ENCODE measurements around the gene BRAT1.
"Not testable (repeated sequence)": the region's sequence is repeated elsewhere in the genome, so short reads cannot be mapped to it uniquely, and the experiment has no call there.

BRAT1 gene

DNA sequence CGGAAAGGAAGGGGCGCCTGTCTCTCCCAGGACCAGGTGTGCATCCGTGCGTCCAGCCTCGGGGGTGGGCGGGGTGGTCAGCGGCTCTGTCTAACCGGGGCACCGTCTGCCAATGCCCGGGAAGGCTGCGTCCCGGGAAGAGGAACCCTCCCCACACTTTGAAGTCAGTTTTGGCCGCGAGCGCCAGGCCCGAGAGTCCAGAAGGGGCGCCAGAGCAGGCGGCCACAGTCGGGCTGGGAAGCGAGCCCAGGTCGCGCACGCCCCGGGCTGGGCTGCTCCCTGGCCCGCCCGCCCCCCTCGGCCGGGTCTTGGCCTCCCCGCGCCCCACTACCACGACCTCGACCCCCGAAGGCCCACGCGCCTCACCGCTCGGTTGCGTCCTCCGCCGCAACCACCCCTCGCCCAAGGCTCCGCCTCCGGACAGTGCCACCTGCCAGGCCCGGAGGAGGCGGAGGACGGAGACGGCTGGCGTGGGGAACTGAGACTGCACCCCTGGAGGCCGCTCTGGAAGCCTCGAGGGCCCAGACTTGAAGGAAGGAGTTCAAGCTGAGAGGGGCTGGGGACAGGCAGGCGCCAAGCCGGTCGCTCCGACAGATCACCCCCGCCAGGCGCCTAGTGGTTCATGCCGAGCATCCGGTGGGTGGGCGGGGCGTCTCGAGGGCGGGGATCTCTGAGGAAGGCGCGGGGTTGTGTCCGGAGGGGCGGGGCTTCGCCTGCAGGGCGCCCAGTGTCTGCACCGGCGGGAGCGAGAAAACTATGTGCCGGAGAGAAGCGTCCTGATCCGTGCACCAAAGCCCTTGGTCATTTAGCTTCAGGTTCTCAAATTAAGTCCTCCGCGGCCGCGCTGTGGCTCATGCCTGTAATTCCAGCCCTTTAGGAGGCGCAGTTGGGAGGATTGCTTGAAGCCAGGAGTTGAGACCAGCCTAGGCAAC lies at the start of gene BRAT1:
BRAT1 (minus strand) TSS at position 404 of the 932 bp plus-strand sequence. CDS start 1,093 bp downstream, outside the sequence.
- DNase-seq (ENCODE audit: low read depth), result peak; percentile 78

DNA sequence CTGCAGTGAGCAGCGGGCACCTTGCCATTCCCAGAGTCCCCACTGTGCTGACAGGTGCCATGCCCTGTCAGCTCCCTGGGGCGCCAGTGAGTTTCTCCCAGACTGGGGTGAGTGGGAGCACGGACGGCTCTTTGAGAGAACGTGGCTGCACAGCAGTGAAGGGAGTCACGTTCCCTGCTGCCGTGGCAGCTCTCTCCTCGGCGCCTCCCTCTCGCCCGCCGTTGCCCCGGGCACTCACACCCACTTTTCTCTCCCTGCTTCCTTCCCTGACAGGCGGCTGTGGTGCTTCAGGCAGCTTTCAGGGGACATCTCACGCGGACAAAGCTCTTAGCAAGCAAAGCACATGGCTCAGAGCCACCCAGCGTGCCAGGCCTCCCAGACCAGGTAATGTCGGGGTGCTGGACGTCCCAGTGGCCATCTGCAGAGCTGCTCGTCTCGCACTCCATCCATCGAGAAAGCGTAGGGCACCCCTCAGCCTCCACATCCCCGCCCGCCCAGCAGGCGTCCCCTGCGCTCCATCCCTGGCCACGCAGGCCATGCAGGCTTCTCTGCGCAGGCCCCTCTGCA lies 49.4 kb upstream of the BRAT1 start:
- DNase-seq (ENCODE audit: low read depth), result no peak

DNA sequence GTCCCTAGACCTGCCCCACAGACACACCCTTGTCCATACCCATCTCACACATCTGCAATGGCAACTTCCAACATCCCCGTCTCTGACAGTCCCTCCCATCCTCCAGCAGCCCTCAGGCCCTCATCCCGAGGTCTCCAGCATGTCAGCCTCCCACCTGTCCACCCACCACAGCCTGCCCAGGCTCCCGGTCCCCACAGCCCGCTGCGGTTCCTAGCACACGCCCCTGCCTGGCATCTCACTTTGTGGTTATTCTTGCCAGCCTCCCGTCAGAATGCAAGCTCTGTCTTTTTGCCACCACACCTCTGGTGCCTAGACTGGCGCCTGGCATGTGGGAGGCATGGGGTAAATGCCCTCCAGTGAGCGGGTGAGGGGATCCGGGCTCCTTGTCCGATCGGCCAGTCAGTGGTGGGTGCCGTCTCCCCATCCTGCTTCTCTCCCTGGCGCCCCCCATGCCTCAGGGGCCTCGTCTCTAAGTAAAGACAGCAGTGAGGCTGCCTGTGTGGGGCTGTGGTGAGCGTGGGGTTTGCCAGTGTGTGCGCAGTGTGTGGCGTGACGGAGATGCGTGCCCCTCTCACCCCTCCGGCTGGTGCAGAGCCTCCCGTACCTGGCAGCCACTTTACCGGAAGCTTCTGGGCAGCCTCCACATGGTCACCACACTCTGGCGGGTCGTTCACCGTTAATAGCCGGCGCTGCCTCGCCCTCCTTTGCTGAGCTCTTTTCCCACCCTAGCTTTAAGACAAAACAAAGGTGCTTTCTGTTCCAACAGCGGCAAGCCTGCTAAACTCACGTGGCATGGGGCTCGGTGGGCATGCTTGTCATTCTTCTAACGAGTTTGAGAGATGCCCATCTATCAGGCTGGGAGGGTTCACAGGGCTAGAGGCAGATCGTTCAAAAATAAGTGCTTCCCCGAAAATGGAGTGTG lies 48.0 kb upstream of the BRAT1 start:
- no peak for DNase-seq (ENCODE audit: low read depth)

DNA sequence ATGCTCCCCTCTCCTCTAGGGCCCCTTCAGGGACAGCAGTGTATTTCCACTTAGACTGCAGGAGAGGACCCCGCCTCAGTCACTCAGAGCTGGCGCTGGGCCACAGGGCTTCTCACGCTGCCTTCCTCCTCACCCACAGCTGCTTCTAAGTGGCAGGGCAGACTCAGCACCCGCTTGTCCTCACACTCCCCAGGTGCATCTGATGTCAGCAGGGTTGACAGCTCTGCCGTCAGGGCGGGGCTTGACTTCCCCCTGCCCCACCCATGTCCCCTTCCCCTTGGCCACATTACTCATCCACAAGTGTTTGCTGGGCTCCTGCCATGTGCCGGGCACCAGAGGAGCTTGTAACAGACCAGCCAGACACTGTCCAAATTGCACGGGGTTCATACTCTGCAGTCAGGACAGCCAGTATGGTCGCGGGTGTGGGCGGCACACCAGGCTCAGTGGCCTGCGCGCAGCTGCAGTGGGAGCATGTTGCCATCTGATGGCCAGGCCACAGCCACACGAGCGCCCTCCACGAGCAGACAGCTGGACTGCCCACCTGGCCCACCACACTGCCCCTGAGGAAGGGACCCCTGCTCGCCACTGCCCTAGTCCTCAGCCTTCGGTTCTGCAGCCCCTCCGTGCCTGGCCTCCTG lies 47.2 kb upstream of the BRAT1 start:
- no peak for DNase-seq (ENCODE audit: low read depth)

DNA sequence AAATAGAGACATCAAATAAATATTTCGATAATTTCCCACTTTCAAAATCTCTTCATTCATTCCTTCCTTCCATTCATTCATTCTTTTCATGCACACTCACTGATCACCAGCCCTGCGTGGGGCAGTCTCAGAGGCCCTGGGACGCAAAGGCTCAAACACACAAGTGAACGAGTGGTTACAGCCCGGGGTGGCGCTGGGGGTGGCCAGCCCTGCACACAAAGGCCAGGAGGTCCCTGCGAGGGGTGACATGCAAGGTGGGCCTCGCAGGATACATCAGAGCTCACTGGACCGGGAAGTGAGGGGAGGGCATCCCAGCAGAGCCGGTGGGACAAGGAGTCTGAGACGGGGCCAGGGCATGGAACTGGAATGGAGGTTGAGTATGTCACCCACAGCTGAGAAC lies 46.6 kb upstream of the BRAT1 start:
- DNase-seq (ENCODE audit: low read depth), result no peak

DNA sequence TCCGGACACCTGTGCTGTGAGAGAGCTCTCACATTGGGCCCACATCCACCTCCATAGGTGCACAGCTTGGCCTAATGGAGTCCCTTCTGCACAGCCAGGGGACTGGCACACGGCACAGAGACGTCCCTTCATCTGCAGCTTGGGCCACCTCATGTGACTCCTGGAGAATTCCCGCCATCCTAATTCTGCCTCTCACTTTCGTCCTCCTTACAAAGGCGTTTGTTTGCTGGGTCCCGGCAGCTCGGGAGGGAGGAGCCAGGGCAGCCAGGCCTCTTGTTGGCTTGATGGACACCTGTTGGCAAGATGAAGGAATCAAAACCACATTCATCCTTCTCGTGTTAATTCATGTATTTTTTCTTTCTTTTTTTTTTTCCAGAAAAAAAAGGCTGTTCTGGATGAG lies 45.7 kb upstream of the BRAT1 start:
- no peak for DNase-seq (ENCODE audit: low read depth)

DNA sequence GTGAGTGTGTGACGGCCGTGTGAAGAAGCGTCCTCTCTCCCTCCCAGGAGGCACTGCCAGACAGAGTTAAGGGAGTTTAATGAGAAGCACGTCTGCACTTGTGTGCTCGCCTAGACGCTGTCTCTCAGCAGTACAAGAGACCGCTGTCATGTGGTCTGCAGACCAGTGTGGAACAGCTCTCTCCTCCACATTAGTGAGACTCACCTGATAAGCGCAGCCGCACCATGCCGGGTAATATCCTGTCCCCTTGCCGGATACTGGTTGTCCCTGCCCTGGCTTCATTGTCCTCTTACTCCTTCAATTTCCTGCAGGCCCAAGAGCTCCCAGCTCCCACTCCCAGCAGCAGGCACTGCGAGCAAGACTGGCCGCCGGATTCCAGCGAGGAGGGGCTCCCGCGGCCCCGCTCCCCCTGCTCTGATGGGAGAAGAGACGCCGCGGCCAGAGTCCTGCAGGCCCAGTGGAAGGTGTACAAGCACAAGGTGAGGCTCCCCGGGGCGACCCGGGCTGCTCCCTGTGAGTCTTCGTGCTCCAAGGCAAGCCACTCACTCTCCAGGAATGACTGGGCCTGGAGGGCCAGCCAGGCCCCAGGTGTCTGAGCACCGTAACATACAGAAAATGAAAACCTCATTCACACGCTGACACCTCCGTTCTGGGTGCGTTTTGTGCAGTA lies 43.0 kb upstream of the BRAT1 start:
- DNase-seq (ENCODE audit: low read depth), result no peak

DNA sequence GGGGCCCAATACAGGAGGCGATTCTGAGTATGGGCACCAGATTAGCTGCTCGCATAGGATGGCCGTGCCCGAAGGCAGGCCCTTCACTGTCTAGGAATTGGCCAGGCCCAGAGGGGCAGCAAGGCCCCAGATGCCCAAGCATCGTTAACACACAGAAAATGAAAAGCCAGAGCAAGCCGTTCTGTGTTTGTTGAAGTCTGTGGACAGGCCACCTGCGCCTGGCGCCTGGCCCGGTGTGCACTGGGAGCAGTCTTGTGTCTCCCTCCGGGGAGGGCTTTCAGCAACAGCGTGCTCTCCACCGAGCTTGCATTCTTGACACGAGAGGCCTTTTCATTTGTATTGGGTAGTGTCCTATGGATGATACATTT lies 41.9 kb upstream of the BRAT1 start:
- DNase-seq (ENCODE audit: low read depth), result no peak

DNA sequence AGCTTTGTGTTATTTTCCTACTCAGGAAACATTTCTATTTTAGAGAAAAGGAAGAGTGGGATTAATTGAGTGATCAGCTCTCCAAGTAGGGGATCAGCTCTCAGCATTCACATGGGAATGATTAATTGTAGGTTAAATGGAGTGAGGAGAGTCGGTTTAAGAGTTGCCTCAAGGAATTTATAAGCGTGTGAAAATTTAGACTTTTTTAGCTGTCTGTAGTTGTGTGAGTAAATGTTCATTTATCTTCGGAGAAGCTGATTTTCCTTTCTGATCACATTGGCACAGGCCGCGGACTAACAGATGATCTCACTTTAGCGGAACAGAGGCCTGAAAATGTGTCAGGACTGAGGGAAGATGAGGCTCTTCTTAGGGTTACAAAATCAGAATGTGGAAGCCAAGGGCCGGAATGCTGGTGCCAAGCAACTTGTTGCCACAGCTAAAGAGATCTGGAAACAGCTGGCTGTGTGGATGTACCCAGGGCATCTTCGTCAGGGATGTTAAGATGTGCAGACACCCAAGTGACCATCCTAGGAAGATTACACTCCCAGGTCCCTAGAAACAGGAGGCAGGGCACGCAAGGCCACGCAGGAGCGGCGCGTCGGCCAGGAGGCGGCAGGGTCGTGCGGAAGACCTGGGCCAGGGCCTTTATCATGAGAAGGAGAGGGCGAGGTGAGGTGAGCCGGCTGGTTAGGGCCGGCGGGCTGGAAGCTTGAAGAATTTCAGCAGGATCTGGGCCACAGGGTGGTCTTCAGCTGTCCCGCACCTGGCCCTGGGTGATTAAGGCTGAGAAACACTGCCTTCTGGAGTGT lies 41.3 kb upstream of the BRAT1 start:
- no peak for DNase-seq (ENCODE audit: low read depth)

DNA sequence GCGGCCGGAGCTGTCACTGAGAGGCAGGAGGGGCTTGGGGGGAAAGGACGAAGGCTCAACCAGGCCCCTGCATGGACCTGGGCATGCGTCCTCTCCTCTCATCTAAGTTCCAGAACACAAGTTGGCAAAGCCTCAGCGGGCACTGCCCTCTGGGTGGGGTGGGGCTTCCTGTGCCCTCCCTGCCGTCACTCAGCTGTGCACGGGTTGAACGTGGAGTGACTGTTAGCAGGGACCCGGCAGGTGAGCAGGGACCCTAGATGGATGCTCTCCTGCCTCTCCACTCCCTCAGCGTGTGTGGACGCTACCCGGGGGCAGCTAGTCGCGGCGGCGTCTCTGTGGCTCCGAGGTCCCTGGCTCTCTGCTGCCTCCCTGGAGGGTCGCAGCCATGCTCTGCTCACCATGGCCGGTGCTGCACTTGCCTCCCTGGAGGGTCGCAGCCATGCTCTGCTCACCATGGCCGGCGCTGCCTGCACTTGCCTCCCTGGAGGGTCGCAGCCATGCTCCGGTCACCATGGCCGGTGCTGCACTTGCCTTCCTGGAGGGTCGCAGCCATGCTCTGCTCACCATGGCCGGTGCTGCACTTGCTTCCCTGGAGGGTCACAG lies 40.0 kb upstream of the BRAT1 start:
- DNase-seq (ENCODE audit: low read depth), result no peak

DNA sequence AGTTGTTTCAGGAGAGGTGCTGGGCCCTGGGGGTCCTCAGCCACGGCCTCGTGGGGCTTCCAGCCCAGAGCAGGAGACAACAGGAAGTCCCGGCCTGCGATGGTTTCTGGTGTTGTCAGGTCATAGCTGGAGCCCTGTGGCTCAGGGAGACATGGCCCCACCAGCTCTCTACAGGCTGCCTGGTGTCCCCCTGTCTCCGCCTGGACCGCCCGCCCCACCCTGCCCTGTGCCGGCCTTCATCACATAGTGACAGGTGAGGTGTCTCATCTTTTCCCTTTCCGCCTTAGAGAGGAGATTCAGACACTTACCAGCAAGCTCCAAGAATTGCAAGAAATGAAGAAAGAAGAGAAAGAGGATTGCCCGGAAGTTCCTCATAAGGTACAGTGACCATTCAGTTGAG lies 39.3 kb upstream of the BRAT1 start:
- DNase-seq (ENCODE audit: low read depth), result no peak

DNA sequence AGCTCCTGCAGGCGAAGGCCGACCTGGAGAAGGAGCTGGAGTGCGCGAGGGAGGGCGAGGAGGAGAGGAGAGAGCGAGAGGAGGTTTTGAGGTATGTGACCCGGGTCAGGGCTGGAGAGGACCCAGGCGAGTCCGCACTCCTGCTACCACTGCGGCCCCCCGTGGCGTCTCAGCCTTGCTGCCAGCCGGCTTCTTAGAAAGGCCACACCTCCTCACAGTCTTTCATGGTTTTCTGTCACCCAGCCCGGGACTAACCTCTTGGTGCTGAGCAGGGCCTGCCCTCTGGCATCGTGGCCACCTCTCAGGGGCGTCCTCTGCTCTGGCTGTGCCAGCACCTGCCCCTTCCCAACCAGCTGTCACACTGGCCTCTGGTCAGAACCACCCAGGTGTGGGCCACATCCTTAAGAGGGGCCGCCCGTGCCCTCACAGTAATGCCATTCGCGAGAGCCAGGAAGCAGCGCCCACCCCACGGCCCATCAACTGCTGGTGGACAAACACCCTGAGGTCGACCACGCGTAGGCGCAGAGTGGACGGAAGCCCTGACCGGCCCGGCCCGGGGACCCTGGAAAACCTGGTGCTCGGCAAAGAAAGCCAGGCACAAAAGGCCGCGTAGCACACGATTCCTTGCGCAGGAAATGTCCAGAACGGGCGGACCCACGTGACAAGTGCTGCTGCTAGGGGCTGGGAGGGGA lies 37.9 kb upstream of the BRAT1 start:
- no peak for DNase-seq (ENCODE audit: low read depth)

DNA sequence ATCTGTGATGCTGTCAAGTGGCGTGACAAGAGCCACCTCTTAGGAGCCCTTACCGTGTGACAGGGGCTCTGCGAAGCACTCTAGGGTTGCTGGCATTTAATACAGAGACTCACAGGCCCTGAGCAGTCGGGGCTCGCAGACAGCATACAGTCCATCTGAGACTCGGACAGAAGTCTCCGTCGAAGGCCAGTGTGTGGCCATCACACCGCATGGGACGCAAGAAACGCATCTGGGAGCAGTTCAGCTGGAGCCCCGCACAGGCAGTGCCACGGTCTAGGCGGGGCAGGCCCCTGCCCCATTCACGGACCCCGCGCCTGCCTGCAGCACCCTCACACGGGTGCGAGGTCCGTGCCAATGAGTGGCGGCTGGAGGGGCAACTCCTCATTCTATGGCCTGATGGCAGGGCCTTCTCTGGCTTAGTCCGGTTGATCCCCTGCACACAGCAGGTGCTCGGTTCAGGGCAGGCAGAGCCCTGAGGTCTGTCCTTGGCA lies 37.1 kb upstream of the BRAT1 start:
- no peak for DNase-seq (ENCODE audit: low read depth)

DNA sequence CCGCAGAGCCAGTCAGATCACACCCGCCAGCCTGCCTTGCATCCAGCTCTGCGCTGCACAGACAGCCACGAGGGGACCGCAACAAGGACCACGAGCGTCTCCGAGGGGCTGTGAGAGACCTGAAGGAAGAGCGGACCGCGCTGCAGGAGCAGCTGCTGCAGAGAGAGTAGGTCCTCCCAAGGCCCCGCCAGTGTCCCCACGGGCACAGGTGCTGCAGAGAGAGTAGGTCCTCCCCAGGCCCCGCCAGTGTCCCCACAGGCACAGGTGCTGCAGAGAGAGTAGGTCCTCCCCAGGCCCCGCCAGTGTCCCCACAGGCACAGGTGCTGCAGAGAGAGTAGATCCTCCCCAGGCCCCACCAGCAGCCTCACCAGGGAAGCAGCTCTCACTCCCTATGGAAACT lies 34.6 kb upstream of the BRAT1 start:
- not testable (repeated sequence) for DNase-seq (ENCODE audit: low read depth)

DNA sequence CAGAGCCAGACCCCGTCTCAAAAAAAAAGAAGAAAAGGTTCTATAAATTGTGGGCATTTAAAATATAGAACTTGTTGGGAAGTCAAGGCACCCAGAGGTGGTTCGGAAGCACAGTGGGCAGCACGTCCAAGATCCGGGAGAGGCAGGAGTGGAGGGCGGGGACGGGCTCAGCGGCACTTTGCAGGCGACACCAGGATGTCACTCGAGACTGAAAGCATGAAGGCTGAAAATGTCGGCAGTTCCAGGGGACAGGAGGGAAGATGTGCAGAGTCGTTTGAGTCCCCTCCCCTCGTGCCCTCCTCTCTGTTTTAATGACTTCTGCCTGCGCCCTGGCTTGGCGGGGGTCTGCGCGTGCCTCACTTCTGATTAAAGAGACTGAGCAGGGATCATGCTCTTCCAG lies 34.0 kb upstream of the BRAT1 start:
- no peak for DNase-seq (ENCODE audit: low read depth)

DNA sequence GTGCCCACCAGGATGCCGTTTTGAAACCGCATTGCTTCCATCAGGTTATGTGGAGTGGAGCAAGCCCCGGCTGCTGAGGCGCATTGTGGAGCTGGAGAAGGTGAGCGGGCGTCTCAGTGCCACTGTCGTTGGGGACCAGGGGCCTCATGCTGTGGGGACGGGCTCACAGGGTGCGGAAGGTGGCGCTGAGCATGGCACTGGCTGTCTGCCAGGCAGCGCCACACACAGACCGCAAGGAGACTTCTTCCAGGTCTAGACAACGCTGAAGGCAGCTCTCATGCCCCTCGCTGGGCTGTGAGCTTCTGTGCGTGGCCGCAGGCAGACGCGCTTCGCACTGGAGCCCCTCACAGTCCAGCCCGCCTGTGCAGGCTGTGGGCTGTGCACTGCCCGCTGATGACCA lies 32.5 kb upstream of the BRAT1 start:
- DNase-seq (ENCODE audit: low read depth), result no peak

DNA sequence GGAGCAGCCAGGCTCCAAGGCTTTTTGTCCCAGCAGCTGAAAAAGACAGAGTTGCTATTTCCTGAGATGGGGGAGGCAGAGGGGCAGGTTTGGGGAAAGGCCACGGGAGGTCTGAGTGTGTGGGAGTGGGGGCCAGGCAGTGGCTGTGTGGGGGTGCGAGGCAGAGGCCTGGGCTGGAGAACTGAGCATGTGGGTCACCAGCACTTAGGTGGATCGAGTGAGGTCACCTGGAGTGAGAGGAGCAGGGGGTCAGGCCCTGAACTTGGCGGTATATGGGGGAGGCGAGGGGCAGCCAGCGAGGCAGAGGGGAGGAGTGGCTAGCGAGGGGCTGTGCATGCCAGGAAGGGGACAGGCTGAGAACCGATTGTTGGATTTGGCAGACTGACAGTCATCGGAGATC lies 31.8 kb upstream of the BRAT1 start:
- no peak for DNase-seq (ENCODE audit: low read depth)

DNA sequence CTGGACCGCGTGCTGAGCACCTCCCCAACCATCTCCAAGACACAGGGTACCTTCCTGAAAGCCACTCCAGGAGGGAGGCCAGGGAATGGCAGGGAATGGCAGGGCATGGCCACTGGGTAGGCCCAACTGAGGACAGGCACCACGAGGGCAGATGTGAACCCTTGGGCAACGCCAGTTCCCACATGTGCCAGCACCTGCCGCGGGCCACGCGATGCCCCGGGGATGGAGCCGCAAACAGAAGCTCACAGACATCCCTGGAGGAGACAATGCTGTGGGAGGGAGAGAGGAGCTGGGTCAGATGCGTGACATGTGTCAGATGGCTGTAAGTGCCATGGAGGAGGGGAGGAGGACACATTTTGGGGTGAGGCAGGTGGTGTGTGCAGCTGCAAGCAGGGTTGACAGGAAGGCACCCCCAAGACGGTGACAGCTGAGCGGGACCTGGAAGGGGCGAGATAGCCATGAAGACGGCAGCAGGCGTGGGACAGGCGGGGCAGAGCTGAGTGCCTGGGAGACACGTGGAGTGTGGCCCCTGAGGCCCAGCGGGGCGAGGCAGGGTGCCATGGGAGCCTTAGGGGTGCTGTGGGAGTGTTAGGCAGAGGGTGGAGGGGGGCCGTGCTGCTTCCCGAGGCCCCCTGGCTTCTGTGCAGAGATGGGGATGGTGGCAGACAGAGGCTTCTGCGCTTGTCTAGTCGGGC lies 31.1 kb upstream of the BRAT1 start:
- no peak for DNase-seq (ENCODE audit: low read depth)

DNA sequence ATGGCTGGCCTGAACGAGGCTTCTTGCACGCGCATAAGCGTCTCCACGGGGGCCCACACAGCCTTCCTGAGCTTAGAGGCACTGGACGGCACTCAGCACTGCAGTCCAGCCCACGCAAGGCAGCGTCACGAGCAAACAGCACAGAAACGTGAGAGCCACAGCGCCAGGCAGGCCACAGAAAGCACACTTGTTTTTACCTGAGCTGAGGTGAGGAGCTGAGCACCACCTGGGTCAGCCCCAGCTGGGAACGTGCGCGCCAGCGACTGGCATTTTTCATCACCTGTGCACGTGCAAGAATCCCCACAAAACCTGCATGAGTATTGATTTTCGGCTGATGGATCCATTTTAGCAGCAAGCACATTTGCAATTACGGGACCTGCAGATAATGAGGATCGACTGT lies 30.1 kb upstream of the BRAT1 start:
- no peak for DNase-seq (ENCODE audit: low read depth)
